ENCODE measurements around the gene CALML4.
A peak's percentile ranks its signal among the peaks of the same experiment; 100 is the strongest.
"Not testable (repeated sequence)": the region's sequence is repeated elsewhere in the genome, so short reads cannot be mapped to it uniquely, and the experiment has no call there.

CALML4 gene

GRCh38 chr15:68224546-68225250 lies 19.6 kb upstream of the CALML4 start:
- DNase-seq: no peak

DNA sequence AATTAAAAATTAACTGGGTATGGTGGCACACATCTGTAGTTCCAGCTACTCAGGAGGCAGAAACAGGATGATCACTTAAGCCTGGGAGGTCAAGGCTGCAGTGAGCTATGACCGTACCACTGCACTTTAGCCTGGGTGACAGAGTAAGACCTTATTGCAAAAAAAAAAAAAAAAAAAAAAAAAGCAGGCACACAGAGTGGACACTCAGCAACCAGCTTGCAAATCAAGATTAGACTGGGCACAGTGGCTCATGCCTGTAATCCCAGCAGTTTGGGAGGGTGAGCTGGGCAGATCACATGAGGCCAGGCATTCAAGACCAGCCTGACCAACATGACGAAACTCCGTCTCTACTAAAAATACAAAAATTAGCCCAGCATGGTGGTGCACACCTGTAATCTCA lies 19.0 kb upstream of the CALML4 start:
- DNase-seq: no peak

- no peak for DNase-seq
Measured at GRCh38 chr15:68223171-68223570, 18.0 kb upstream of the CALML4 start.

DNA sequence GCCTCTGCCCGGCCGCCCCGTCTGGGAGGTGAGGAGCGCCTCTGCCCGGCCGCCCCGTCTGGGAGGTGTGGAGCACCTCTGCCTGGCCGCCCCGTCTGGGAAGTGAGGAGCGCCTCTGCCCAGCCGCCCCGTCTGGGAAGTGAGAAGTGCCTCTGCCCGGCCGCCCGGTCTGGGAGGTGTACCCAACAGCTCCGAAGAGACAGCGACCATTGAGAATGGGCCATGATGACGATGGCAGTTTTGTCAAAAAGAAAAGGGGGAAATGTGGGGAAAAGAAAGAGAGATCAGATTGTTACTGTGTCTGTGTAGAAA lies 17.3 kb upstream of the CALML4 start:
- DNase-seq: not testable (repeated sequence)

DNA sequence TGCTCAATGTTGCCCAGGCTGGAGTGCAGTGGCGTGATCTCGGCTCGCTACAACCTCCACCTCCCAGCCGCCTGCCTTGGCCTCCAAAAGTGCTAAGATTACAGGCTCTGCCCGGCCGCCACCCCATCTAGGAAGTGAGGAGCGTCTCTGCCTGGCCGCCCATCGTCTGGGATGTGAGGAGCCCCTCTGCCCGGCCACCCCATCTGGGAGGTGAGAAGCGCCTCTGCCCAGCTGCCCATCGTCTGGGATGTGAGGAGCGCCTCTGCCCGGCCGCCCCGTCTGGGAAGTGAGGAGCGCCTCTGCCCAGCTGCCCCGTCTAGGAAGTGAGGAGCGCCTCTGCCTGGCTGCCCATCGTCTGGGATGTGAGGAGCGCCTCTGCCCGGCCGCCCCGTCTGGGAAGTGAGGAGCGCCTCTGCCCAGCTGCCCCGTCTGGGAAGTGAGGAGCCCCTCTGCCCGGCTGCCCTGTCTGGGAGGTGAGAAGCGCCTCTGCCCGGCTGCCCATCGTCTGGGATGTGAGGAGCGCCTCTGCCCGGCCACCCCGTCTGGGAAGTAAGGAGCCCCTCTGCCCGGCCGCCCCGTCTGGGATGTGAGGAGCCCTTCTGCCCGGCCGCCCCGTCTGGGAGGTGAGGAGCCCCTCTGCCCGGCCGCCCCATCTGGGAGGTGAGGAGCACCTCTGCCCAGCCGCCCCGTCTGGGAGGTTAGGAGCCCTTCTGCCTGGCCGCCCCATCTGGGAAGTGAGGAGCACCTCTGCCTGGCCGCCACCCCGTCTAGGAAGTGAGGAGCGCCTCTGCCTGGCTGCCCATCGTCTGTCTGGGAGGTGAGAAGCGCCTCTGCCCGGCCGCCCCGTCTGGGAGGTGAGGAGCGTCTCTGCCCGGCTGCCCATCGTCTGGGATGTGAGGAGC lies 16.6 kb upstream of the CALML4 start:
- DNase-seq: not testable (repeated sequence)

GRCh38 chr15:68220967-68221366 lies 15.8 kb upstream of the CALML4 start:
- no peak for DNase-seq

GRCh38 chr15:68220489-68220888 lies 15.4 kb upstream of the CALML4 start:
- DNase-seq: no peak

DNA sequence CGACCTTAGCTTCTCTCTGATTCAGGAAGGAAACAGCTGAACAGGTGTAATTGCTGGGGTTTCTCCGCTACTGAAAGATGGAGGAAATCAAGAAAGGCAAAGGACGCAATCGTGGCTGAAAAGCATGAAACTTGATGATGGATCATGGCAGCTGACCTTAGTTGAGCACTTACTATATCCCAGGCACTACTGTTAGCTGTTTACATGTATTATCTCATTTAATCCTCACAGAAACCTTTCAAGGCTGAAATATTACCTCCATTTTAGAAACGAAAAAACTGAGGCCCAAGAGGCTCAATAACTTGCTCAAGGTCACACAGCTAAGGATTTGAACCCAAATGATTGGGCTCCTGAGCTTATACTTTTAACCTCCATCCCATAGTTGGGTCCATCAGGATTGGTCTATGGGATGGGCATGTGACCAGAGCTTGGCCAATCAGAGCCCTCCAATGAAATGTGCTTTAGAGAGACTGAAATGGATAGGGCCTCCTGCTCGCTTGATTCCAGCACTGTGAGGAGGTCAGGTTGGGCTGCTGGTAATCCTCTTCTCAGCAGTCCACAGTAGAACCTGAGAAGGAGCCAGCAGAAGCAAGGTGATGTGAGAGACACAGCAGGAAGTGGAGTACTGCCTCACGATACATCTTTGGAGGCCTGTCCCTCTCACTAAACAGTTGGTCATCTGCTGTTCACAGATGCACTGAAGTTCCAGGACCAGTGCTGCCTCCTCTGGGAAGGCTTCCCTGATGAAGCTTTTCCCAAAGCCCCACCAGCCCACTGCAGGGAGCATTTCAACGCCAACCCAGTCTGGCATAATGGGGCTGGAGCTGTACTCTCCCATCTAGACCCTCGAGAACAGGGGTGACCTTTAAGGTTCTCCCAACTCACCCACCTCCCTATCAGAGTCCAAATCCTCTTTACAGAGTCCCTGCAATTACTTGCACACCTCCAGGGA lies 14.0 kb upstream of the CALML4 start:
- DNase-seq: no peak

- DNase-seq: no peak
Measured at GRCh38 chr15:68218331-68218730, 13.2 kb upstream of the CALML4 start.

DNA sequence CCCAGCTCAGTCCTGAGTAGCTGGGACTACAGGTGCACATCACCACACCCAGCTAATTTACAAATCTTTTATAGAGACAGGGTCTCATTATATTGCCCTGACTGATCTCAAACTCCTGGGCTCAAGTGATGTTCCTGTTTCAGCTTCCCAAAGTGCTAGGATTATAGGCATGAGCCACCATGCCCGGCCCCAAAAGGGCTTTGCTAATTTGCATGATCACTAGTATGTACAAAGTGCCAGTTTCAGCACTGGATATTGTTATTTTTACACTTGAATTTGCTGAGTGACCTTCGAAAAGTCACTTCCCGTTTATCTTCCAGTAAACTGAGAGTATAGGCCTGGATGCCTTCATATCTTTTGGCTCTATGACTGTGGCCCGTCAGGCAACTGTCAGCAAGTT lies 12.2 kb upstream of the CALML4 start:
- no peak for DNase-seq

GRCh38 chr15:68214838-68215254 lies 9.7 kb upstream of the CALML4 start:
- DNase-seq: peak; percentile 68 to 72

DNA sequence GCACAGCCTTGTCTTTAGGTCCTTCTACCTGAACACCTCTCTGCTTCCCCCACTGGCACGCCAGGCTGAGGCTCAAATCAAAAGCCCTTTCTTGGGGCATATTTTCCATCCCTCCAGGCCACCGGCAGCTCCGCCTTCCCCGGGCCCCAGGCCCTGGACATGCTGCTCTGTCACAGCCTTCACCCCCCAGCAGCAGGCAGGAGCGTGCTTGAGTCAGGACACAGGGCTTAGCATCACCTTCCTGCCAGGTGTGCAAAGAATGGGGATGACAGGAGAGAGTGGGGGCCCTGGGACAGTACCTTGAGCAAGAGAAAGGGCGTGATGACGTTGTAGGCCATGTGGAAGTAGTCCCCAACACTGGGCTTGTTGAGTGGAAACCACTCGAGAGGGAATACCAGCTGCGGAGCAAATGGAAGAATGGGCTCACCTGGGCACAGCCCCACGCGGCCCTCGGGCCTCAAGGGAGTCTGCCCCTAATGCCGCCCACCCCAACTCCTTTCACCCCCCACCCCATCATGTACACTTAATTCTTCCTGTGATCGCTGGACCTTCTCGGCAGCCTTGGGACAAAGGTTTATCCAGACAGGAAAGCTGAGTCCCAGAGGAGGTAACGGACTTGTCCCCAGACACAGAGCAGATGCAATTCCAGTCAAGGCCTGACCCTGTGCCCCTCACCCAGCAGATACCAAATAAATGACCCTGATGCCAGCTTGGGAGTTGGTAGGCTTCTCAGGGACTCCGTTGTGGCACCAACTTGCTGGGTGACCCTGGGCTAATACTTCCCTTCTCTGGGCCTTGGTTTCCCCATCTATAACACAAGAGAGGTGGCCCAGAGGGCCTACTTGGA lies 9.1 kb upstream of the CALML4 start:
- DNase-seq: no peak

GRCh38 chr15:68213491-68213845 lies 8.3 kb upstream of the CALML4 start:
- not testable (repeated sequence) for DNase-seq

GRCh38 chr15:68211656-68212320 lies 6.7 kb upstream of the CALML4 start:
- DNase-seq: no peak

- DNase-seq: peak in 1 of 2 donors; percentile 63
Measured at GRCh38 chr15:68210821-68211655, 5.9 kb upstream of the CALML4 start.

- no peak for DNase-seq
Measured at GRCh38 chr15:68210409-68210756, 5.3 kb upstream of the CALML4 start.

DNA sequence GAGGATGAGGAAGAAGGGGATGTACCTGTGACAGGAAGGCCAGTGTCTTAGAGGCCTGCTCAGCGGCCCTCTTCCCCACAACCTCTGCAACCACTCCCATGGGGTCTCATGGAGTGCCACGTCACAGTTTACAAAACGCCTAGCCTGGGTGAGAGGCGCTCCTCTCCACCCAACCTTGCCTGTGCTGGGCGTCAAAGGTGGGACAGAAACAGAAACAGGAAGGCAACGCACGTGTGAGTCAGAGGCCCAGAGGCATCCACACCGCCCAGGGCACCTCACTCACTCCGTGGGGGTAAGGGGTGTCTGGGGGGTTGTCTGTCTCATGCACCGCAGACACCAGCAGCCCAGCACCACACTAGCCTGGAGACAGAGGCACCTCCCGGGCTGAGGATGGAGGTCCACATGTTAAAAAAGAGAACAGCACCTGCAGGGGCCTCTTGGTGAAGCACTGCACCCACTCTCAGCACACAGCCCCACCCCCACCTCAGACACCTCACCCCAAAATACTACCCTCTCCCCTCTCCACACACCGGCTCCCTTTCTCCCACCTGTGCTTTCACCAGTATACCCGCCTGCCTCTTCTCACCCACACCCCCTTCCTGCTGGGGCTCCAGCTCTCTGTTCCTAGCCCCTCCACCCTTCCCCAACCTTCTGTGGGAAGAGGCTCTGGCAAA lies 4.7 kb upstream of the CALML4 start:
- no peak for DNase-seq

- DNase-seq: no peak
Measured at GRCh38 chr15:68209272-68209671, 4.1 kb upstream of the CALML4 start.

- no peak for DNase-seq
Measured at GRCh38 chr15:68208636-68209240, 3.6 kb upstream of the CALML4 start.

- no peak for DNase-seq
Measured at GRCh38 chr15:68208136-68208535, 3.0 kb upstream of the CALML4 start.

Data from inflammatory macrophage treated with lipopolysaccharide for 1 hour (primary cell).